HG02610 (cell line): ENCODE results near the gene CNKSR1.

Experiments
- ATAC-seq: cut with Tn5 transposase; IDR thresholded peaks from one replicate; pipeline ENCODE4 v1.9.1; 2021; ENCODE audit warnings: mild to moderate bottlenecking, moderate library complexity; ENCODE audit not compliant: unreplicated experiment

Gene CNKSR1

DNA sequence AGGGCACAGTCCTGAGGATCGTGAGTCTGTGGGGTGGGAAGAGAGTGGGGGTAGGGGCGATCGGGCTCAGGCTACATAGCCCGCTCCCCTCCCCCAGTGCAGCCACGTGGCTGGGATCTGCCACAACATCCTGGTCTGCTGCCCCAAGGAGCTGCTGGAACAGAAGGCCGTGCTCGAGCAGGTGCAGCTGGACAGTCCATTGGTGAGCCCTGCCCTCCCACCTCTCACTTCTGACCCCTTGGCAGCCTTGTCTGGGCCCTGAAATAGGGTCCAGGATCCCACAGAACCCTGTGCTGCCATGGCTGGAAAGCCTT lies 5.0 kb downstream of the CNKSR1 start:
- no peak for ATAC-seq

DNA sequence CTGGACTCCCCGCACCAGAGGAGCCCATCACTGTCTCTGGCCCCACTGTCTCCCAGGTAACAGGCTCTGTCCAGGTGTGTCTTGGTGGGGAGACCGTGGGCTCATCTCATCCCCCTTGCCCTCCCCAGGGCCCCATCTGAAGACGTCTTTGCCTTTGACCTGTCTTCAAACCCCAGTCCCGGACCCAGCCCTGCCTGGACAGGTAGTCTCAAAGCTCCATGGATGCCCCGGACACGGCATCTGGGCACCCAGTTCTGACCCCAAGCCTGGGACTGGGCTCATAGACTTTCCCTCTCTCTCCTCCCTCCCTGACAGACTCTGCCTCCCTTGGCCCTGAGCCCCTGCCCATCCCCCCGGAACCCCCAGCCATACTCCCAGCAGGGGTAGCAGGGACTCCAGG lies 6.8 kb downstream of the CNKSR1 start:
- ATAC-seq, result no peak

DNA sequence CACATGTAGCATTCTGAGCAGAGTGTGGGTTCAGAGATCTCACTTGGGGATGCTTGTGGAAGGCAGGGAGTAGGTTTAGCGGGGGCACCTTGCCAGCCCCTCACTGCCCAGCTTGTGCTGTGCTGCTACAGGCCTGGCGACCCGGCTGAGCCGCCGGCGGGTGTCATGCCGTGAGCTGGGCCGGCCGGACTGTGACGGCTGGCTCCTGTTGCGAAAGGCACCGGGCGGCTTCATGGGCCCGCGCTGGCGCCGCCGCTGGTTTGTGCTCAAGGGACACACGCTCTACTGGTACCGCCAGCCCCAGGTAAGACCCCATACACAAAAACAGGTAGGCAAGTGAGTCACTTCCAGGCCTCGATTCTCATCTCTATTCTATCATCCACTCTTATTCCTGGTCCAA lies 7.6 kb downstream of the CNKSR1 start:
- ATAC-seq, result no peak

- ATAC-seq, result no peak
These were observed 10.6 kb downstream of the CNKSR1 start for GRCh38 chr1:26187882-26188281.

DNA sequence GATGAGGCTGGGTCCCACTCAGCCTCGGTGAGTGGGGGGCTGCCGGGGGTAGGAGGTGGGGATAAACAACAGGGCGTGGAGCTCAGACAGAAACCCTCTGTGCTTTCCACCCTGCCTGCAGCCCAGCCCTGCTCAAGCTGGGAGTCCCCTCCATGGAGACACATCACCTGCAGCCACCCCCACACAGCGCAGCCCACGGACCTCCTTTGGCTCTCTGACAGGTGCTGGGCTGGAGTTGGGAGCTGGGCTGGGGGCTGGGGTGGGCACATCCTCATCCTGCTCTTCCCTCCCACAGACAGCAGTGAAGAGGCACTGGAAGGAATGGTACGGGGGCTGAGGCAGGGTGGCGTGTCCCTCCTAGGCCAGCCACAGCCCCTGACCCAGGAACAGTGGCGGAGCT lies 11.2 kb downstream of the CNKSR1 start:
- no peak for ATAC-seq

- ATAC-seq, result no peak
These were observed 12.0 kb downstream of the CNKSR1 start for GRCh38 chr1:26189331-26189730.

DNA sequence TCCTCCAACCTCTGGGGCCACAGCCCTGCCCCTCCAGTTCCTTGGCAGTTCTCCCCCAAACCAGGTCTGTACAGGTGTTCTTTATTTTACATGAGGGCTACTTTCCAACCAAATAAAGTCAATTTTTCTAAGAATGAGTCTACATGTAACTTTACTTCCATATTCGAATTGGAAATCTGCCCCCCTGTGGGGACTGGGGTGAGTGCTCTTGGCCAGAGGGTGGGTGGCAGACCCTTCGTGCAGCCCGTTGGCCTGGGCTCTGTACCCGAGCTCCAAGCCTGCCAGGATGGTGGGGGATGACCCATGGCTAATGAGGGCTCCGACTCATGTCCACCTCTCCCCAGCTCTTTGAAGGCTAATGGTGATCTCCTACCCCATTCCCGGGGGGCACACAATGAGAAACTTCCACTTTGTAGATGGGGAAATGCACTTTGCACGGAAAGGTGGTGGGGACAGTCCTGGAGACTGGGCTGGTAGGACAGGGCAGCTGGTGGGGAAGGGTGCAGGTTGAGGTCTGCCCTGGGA lies 12.5 kb downstream of the CNKSR1 start:
- ATAC-seq, result no peak

DNA sequence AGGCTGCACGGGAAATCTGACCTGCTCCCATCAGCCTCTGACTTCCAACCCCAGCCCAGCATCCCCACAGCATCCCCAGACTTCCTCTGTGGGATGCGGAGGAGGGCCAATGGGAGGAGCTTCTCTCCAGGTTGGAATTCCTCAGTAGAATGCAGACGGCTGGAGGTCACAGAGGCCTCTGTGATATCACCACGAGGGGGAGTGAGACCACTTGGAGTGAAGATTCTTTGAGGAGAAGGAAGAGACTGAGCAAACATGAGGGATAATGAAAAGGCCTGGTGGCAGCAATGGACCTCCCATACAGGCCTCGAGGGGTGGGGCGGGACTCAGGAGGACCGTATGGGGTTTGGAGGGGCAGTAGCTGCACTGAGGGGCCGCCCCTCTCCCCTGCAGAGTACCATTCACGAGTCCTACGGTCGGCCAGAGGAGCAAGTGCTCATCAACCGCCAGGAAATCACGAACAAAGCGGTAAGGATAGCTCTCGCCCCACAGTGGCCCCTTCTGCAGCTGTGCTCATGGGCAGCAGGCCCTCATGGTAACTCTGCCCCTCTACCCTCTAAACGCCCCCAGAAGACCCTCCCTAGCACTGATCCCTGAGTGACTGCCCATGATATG lies 13.2 kb downstream of the CNKSR1 start, which contains the start of gene CATSPER4:
TSS of gene CATSPER4 (plus strand) at position 230 of the 615 bp plus-strand sequence. CDS start at position 256, 26 bp downstream.
- ATAC-seq, result no peak

DNA sequence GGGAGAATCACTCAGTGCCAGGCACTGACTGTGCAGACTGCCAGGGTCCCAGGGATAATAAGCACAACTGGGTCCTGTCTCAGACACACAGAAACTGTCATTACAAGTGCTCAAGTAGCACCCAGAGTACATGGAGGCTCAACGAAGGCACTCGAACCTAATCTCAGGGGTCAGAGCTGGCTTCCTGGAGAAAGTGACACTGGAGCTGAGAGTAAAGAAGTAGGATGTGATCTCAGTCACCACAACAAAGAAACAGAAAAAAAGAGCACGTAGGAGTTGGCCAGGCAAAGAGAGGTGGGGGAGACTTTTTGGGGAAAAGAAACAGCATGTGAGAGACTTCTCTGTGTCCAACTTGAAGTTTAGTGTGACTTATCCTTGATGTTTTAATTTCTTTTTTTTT lies 14.4 kb downstream of the CNKSR1 start:
- ATAC-seq, result no peak

DNA sequence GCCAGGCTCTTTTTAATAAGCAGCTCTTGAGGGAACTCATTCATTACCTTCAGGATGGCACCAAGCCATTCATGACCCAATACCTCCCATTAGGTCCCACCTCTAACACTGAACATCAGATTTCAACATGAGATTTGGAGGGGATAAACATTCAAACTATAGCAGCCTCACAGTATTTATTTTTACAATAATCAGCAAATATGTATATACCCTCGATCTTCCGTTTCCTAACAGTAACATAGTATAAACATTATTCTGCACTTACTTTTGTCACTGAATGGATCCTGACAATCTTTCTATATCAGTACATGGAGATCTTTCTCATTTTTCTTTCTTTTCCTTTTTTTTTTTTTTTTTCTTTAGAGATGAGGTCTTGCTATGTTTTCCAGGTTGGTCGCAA lies 18.5 kb downstream of the CNKSR1 start:
- no peak for ATAC-seq

DNA sequence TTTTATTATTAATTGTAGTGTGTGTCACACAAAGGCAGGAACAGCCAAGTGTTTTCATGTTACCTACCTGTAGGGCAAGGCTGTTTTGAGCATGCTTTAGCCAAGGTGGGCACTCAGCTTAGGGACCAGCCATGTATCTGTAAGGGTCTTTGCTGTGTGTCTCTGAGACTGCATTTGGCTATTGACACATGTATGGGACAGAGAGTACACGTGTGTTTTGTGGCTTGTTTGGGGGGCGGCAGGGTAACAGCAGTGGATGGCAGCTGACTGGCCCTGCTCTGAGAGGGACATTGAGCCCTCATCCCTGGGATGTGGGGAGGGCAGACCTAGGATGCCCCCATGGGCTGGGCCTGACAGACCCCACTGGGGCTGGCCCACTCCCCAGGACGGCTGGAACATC lies 20.0 kb downstream of the CNKSR1 start:
- no peak for ATAC-seq

DNA sequence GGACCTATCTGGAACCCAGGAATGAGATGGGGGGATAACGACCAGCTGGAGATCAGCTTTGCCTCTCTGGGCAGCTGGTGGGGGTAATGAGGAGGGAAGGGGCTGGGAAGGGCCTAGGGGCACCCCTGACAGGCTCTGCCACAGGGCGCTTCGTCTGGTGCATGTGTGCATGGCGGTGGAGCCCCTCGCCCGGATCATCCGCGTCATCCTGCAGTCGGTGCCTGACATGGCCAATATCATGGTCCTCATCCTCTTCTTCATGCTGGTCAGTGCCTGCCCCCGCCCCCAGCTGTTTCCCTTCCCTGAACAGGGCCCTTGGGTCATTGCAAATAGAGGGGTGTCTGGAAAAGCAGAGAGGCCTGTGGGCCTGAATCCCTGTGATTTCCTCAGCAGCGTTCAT lies 20.5 kb downstream of the CNKSR1 start:
- ATAC-seq, result no peak

DNA sequence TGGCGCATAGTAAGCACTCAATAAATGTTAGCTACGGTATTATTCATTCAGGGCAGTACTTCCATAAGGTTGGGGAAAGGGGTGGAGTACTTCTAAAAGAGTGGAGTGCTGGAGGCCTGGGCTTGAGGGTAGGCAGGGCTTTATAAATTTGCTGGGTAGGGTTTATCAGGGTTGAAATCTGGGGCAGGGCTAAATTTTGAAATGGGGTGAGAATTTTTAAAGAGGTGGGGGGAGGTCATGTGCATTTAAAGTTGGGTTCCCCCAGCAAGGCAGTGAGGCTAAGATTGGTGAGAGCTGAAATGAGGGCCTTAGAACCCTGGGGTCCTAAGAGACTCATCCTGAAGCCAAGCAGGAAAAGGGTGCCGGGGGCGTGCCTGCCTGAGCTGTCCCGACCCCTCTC lies 23.1 kb downstream of the CNKSR1 start:
- no peak for ATAC-seq

- no peak for ATAC-seq
These were observed 26.5 kb downstream of the CNKSR1 start for GRCh38 chr1:26203642-26204318.

- ATAC-seq, result no peak
These were observed 33.0 kb downstream of the CNKSR1 start for GRCh38 chr1:26210147-26210870.

GRCh38 chr1:26212726-26213125 lies 35.4 kb downstream of the CNKSR1 start:
- ATAC-seq, result no peak

GRCh38 chr1:26213335-26213905 lies 36.1 kb downstream of the CNKSR1 start:
- ATAC-seq, result no peak

GRCh38 chr1:26215246-26215645 lies 38.0 kb downstream of the CNKSR1 start:
- no peak for ATAC-seq

- no peak for ATAC-seq
These were observed 41.7 kb downstream of the CNKSR1 start for GRCh38 chr1:26218906-26219494.

GRCh38 chr1:26220199-26220912 lies 43.1 kb downstream of the CNKSR1 start:
- ATAC-seq, result no peak

DNA sequence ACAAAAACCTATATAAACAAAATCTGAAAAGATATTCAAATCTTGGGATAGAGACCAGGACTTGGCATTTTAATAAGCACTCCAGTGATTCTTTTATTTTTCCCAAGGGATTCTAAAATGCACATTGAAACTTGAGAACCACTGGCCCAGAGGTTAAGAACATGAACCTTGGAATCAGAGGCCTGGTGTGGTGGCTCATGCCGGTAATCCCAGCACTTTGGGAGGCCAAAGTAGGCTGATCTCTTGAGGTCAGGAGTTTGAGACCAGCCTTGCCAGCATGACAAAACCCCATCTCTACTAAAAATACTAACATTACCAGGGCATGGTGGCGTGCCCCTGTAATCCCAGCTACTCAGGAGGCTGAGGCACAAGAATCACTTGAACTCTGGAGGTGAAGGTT lies 43.8 kb downstream of the CNKSR1 start:
- no peak for ATAC-seq
